ENCODE measurements around the gene XPC.

XPC gene

DNA sequence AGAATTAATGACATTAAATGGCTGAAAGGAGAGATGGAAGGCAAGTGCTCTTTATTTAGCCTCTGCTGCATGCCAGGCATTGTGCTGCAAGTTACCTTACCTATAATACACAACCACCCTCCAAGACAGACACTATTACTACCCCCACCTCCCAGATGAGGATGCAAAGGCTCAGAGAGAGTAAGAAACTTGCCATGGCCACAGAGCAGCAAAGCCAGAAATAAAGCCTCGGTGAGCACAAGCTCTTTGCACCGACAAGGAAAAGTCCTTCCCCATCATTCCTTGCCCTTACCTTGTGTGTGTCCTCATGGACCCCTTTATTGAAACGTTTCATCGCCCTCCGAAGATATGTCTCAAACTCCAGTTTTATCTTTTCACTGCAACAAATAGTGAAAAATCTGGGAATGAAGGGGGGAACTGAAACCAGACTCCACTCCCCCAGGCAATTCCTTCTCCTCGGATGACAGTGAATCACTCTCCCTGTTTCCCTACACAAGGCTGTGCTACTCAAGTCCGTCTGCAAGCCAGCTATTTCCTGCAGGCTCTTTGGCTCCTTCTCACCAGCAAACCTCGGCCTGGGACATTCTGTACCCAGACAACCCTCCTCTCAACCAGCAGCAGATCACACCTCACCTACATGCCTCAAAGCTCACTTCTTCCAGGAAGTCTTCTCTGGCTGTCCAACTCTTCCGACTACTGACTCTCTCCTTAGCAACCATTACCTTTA is 11.4 kb downstream of the XPC start:
- H2AFZ ChIP-seq (ENCODE audit: low read depth, low read length) = no peak overlapping the region
- H3K4me3 ChIP-seq (ENCODE audit: low read length) = no peak overlapping the region
- H3K36me3 ChIP-seq (replicated peaks; ENCODE audit: low read depth, low read length) = peaks cover 90% of the 10 kb centered on the region
- H3K9ac ChIP-seq (ENCODE audit: low read length) = no peak overlapping the region
- H3K27ac ChIP-seq (ENCODE audit: low read length) = no peak overlapping the region
- no peaks in the 10 kb centered on the region for H3K27me3 ChIP-seq (ENCODE audit: low read depth, low read length)
- no peaks in the 10 kb centered on the region for H3K79me2 ChIP-seq (ENCODE audit: low read length)
- TF ChIP-seq, protein P1, sequence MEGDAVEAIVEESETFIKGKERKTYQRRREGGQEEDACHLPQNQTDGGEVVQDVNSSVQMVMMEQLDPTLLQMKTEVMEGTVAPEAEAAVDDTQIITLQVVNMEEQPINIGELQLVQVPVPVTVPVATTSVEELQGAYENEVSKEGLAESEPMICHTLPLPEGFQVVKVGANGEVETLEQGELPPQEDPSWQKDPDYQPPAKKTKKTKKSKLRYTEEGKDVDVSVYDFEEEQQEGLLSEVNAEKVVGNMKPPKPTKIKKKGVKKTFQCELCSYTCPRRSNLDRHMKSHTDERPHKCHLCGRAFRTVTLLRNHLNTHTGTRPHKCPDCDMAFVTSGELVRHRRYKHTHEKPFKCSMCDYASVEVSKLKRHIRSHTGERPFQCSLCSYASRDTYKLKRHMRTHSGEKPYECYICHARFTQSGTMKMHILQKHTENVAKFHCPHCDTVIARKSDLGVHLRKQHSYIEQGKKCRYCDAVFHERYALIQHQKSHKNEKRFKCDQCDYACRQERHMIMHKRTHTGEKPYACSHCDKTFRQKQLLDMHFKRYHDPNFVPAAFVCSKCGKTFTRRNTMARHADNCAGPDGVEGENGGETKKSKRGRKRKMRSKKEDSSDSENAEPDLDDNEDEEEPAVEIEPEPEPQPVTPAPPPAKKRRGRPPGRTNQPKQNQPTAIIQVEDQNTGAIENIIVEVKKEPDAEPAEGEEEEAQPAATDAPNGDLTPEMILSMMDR (IDR thresholded peaks at IDR 0.05; ENCODE audit: low read depth, low read length) = no peak
- no peak for TF ChIP-seq EZH2phosphoT487 (IDR thresholded peaks at IDR 0.05; ENCODE audit: low read depth)
- H3K4me1 ChIP-seq (ENCODE audit: low read length) = no peaks in the 10 kb centered on the region
- no peak overlapping the region for H3K4me2 ChIP-seq (ENCODE audit: low read length)
- 0 out of 2 replicates have a peak, but pooled peaks cover 2% of the 10 kb centered on the region for H3K9me3 ChIP-seq (ENCODE audit: insufficient read depth, low read length)
- no peaks in the 10 kb centered on the region for H4K20me1 ChIP-seq (ENCODE audit: insufficient read depth, low read length)

DNA sequence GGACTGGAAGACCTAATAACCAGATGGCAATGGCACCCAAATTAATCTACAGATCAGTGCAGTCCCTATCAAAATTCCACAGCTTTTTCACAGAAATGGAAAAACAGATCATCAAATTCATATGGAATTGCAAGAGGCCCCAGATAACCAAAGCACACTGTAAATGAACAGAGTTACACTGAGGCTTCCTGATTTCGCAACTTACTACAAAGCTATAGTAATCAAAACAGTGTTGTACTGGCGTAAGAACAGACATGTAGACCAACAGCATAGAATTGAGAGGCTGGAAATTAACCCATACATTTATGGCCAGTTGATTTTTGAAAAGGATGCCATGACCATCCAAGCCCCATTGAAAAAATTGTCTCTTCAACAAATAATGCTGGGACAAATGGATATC is 16.2 kb downstream of the XPC start:
- H3K79me2 ChIP-seq (ENCODE audit: low read length) = no peaks in the 10 kb centered on the region
- no peaks in the 10 kb centered on the region for H4K20me1 ChIP-seq (ENCODE audit: insufficient read depth, low read length)
- H3K9me3 ChIP-seq (ENCODE audit: insufficient read depth, low read length) = 0 out of 2 replicates have a peak, but pooled peaks cover 7% of the 10 kb centered on the region
- TF ChIP-seq, protein P1 (IDR thresholded peaks at IDR 0.05; ENCODE audit: low read depth, low read length) = no peak
- TF ChIP-seq EZH2phosphoT487 (IDR thresholded peaks at IDR 0.05; ENCODE audit: low read depth) = no peak
- peaks cover 94% of the 10 kb centered on the region for H3K36me3 ChIP-seq (replicated peaks; ENCODE audit: low read depth, low read length)
- H2AFZ ChIP-seq (ENCODE audit: low read depth, low read length) = no peak overlapping the region
- no peaks in the 10 kb centered on the region for H3K4me1 ChIP-seq (ENCODE audit: low read length)
- H3K4me2 ChIP-seq (ENCODE audit: low read length) = no peak overlapping the region
- no peak overlapping the region for H3K9ac ChIP-seq (ENCODE audit: low read length)
- H3K27ac ChIP-seq (ENCODE audit: low read length) = no peak overlapping the region
- no peak overlapping the region for H3K4me3 ChIP-seq (ENCODE audit: low read length)
- H3K27me3 ChIP-seq (ENCODE audit: low read depth, low read length) = no peaks in the 10 kb centered on the region

DNA sequence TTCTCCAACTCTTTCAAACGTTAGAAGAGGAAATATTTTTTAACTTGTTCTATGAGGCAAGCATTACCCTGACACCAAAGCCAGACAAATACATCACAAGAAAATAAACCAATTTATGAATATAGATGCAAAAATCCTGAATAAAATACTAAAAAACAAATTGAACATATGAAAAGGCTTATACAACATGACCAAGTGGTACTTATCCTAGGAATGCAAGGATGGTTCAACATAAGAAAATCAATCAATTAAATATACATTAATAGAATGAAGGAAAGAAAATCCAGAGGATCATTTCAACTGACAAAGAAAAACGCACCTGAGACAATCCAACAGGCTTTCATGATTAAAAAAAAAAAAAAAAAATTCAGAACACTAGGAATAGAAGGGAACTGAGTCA is 17.1 kb downstream of the XPC start:
- Histone ChIP-seq H3K79me2 (ENCODE audit: low read length) (no peaks in the 10 kb centered on the region), H3K36me3 (replicated peaks; ENCODE audit: low read depth, low read length) (peaks cover 95% of the 10 kb centered on the region), H3K9me3 (ENCODE audit: insufficient read depth, low read length) (0 out of 2 replicates have a peak, but pooled peaks cover 7% of the 10 kb centered on the region), H3K4me2 (ENCODE audit: low read length) (no peak overlapping the region), H3K27ac (ENCODE audit: low read length) (no peak overlapping the region), H3K27me3 (ENCODE audit: low read depth, low read length) (no peaks in the 10 kb centered on the region), H3K4me3 (ENCODE audit: low read length) (no peak overlapping the region), H3K4me1 (ENCODE audit: low read length) (no peaks in the 10 kb centered on the region), H3K9ac (ENCODE audit: low read length) (no peak overlapping the region), H2AFZ (ENCODE audit: low read depth, low read length) (no peak overlapping the region), H4K20me1 (ENCODE audit: insufficient read depth, low read length) (peaks cover 2% of the 10 kb centered on the region; the same call in 1 of the 2 replicates)
- TF ChIP-seq, protein P1 (IDR thresholded peaks at IDR 0.05; ENCODE audit: low read depth, low read length) = no peak
- TF ChIP-seq EZH2phosphoT487 (IDR thresholded peaks at IDR 0.05; ENCODE audit: low read depth) = no peak

DNA sequence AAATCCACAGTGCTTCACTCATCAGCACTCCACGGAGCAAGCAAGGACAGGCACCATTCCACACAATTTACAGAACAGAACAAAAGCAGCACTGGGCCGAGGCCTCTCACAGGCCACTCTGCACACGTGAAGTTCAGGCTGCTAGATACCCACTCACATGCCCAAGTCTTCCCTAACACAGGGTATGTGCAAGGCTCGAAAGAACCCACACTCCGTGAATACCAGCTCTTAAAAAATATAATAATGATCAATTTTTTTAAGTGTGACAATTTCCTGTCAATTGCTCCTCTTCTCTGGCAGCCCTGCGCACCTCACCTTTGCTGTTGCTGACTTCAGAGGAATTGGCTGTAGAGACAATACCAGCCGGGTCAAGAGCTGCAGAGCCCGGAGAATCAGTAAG is 19.0 kb downstream of the XPC start:
- Histone ChIP-seq H3K79me2 (ENCODE audit: low read length) (no peaks in the 10 kb centered on the region), H3K9ac (ENCODE audit: low read length) (no peak overlapping the region), H3K4me2 (ENCODE audit: low read length) (no peak overlapping the region), H3K4me1 (ENCODE audit: low read length) (no peaks in the 10 kb centered on the region), H3K36me3 (replicated peaks; ENCODE audit: low read depth, low read length) (peaks cover 85% of the 10 kb centered on the region), H3K4me3 (ENCODE audit: low read length) (no peak overlapping the region), H3K27ac (ENCODE audit: low read length) (no peak overlapping the region), H4K20me1 (ENCODE audit: insufficient read depth, low read length) (peaks cover 3% of the 10 kb centered on the region; the same call in 1 of the 2 replicates), H3K27me3 (ENCODE audit: low read depth, low read length) (no peaks in the 10 kb centered on the region), H2AFZ (ENCODE audit: low read depth, low read length) (no peak overlapping the region), H3K9me3 (ENCODE audit: insufficient read depth, low read length) (0 out of 2 replicates have a peak, but pooled peaks cover 7% of the 10 kb centered on the region)
- TF ChIP-seq, protein P1 (IDR thresholded peaks at IDR 0.05; ENCODE audit: low read depth, low read length) = no peak
- TF ChIP-seq EZH2phosphoT487 (IDR thresholded peaks at IDR 0.05; ENCODE audit: low read depth) = no peak

All from OCI-LY3 (cell line).